ENCODE measurements around the gene RTF2. TPM values are rescaled to one million over a fixed set of nuclear protein-coding genes. Genes with fewer than 3 reads are reported as not detected.
A peak's percentile ranks its signal among the peaks of the same experiment; 100 is the strongest.

The RTF2 gene
- total RNA-seq, 1 donor from 2014 or later, result 92.3 TPM

DNA sequence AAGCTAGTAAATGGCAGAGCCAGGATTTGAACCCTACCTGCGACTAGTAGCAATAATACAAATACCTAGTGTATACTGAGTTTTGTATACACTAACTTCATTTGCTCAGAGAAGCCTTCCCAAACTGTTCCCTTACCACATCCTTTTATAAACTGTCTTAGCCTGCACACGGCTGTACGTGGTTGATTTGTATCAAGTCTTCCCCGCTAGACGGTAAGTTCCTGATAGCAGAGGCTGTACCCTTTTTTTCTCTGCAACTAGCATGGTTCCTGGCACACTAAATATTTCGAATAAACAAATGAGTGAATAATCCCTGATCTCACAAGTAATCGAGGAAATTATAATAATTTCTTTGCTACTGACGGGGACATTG, 636 bp downstream of the RTF2 start:
- Mint-ChIP-seq H3K4me1 (peaks cover 31% of the 10 kb centered on the region), H3K27ac (peak overlapping the region; percentile 99), H3K27me3 (peaks cover 2% of the 10 kb centered on the region), H3K36me3 (ENCODE audit: low read depth) (peaks cover 16% of the 10 kb centered on the region), H3K4me3 (peak overlapping the region; percentile 98), H3K9me3 (no peaks in the 10 kb centered on the region)
- intact Hi-C loops (cut with micrococcal nuclease), result loop anchor here (2.0 to 5.0 kb wide), 2 partner anchors 68 to 928 kb away; no protein-coding TSS in a partner anchor
- DNase-seq, result peak; percentile 62

GRCh38 chr20:56483970-56484369, 15.5 kb downstream of the RTF2 start:
- DNase-seq, result peak; percentile 55
- H3K4me3 Mint-ChIP-seq, result peak overlapping the region; percentile 57
- no peaks in the 10 kb centered on the region for H3K9me3 Mint-ChIP-seq
- H3K27me3 Mint-ChIP-seq, result no peaks in the 10 kb centered on the region
- peaks cover 69% of the 10 kb centered on the region for H3K36me3 Mint-ChIP-seq (ENCODE audit: low read depth)
- H3K4me1 Mint-ChIP-seq, result peaks cover 26% of the 10 kb centered on the region
- peak overlapping the region; percentile 72 for H3K27ac Mint-ChIP-seq
- intact Hi-C loops (cut with micrococcal nuclease), result no loop called here

- H3K4me3 Mint-ChIP-seq, result no peak overlapping the region
- no peak for DNase-seq
- H3K4me1 Mint-ChIP-seq, result peaks cover 25% of the 10 kb centered on the region
- no peaks in the 10 kb centered on the region for H3K27me3 Mint-ChIP-seq
- H3K36me3 Mint-ChIP-seq (ENCODE audit: low read depth), result peaks cover 64% of the 10 kb centered on the region
- no peaks in the 10 kb centered on the region for H3K9me3 Mint-ChIP-seq
- H3K27ac Mint-ChIP-seq, result no peak overlapping the region
- intact Hi-C loops (cut with micrococcal nuclease), result no loop called here
Observed at GRCh38 chr20:56487216-56487615, 18.8 kb downstream of the RTF2 start.

GRCh38 chr20:56488566-56488965, 20.1 kb downstream of the RTF2 start:
- DNase-seq, result no peak
- H3K9me3 Mint-ChIP-seq, result no peaks in the 10 kb centered on the region
- peaks cover 17% of the 10 kb centered on the region for H3K4me1 Mint-ChIP-seq
- H3K36me3 Mint-ChIP-seq (ENCODE audit: low read depth), result peaks cover 61% of the 10 kb centered on the region
- no peak overlapping the region for H3K27ac Mint-ChIP-seq
- no peak overlapping the region for H3K4me3 Mint-ChIP-seq
- intact Hi-C loops (cut with micrococcal nuclease), result no loop called here
- no peaks in the 10 kb centered on the region for H3K27me3 Mint-ChIP-seq

- DNase-seq, result no peak
- H3K4me1 Mint-ChIP-seq, result peaks cover 7% of the 10 kb centered on the region
- no peak overlapping the region for H3K27ac Mint-ChIP-seq
- intact Hi-C loops (cut with micrococcal nuclease), result no loop called here
- H3K4me3 Mint-ChIP-seq, result no peak overlapping the region
- peaks cover 22% of the 10 kb centered on the region for H3K36me3 Mint-ChIP-seq (ENCODE audit: low read depth)
- no peaks in the 10 kb centered on the region for H3K9me3 Mint-ChIP-seq
- no peaks in the 10 kb centered on the region for H3K27me3 Mint-ChIP-seq
Observed at GRCh38 chr20:56501116-56501515, 32.7 kb downstream of the RTF2 start.

GRCh38 chr20:56503916-56504315, 35.5 kb downstream of the RTF2 start:
- DNase-seq, result no peak
- Mint-ChIP-seq H3K4me3 (no peak overlapping the region), H3K4me1 (peaks cover 7% of the 10 kb centered on the region), H3K27ac (no peak overlapping the region), H3K27me3 (no peaks in the 10 kb centered on the region), H3K36me3 (ENCODE audit: low read depth) (peaks cover 14% of the 10 kb centered on the region), H3K9me3 (no peaks in the 10 kb centered on the region)
- intact Hi-C loops (cut with micrococcal nuclease), result loop anchor here (1.0 kb wide), 1 partner anchor 104 kb away; no protein-coding TSS in a partner anchor

DNA sequence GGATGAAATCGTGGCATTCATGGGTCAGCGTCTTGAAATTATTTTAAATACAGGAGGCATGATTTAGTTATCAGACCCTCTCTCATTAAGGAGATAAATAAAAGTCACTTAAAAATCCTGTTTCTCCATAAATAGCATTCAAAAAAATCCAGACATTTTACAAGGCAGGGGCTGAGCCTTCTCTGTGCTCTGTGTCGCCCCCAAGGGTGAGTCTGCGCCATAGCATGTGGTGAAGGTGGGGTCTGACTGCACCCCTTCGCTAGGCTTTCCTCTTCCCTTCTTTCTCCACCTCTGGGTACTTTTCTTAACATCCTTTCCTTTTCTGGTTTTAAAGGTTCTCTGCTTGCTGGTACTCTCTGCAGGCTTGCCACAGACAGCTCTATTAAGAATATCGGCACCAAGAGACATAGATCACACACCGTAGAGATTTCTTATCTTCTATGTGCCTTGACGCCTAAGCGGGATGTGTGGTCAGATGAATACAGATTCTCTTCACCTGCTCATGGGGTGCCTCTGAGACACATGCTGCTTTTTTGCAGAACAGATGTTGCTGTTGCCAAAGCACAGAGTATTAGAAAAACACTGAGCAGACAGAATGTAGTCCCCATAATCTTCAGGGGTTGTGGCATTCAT, 36.1 kb downstream of the RTF2 start:
- peak; percentile 73 for DNase-seq
- Mint-ChIP-seq H3K27me3 (no peaks in the 10 kb centered on the region), H3K27ac (no peak overlapping the region), H3K4me3 (no peak overlapping the region), H3K4me1 (peaks cover 8% of the 10 kb centered on the region), H3K36me3 (ENCODE audit: low read depth) (peaks cover 14% of the 10 kb centered on the region), H3K9me3 (no peaks in the 10 kb centered on the region)
- intact Hi-C loops (cut with micrococcal nuclease), result loop anchor here (1.0 kb wide), 1 partner anchor 104 kb away; no protein-coding TSS in a partner anchor

- no peaks in the 10 kb centered on the region for H3K9me3 Mint-ChIP-seq
- H3K27ac Mint-ChIP-seq, result no peak overlapping the region
- H3K4me3 Mint-ChIP-seq, result no peak overlapping the region
- intact Hi-C loops (cut with micrococcal nuclease), result no loop called here
- H3K36me3 Mint-ChIP-seq (ENCODE audit: low read depth), result peaks cover 14% of the 10 kb centered on the region
- no peak for DNase-seq
- peaks cover 8% of the 10 kb centered on the region for H3K4me1 Mint-ChIP-seq
- no peaks in the 10 kb centered on the region for H3K27me3 Mint-ChIP-seq
Observed at GRCh38 chr20:56506103-56506502, 37.7 kb downstream of the RTF2 start.

DNA sequence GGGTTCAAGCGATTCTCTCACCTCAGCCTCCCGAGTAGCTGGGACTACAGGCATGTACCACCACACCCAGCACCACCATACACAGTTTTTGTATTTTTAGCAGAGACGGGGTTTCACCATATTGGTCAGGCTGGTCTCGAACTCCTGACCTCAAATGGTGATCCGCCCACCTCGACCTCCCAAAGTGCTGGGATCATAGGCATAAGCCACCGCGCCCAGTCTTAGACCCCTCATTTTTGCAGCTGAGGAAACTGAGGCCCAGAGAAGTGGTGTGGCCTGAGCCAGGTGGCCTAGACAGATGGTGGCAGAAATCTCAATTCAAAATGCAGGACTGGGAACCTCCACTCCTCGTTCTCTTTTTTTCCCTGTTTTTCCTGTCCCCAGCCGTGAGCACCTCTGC, 43.5 kb downstream of the RTF2 start:
- intact Hi-C loops (cut with micrococcal nuclease), result no loop called here
- peaks cover 2% of the 10 kb centered on the region for H3K4me1 Mint-ChIP-seq
- no peaks in the 10 kb centered on the region for H3K27me3 Mint-ChIP-seq
- H3K9me3 Mint-ChIP-seq, result no peaks in the 10 kb centered on the region
- peaks cover 26% of the 10 kb centered on the region for H3K36me3 Mint-ChIP-seq (ENCODE audit: low read depth)
- H3K27ac Mint-ChIP-seq, result no peak overlapping the region
- no peak for DNase-seq
- H3K4me3 Mint-ChIP-seq, result no peak overlapping the region

- intact Hi-C loops (cut with micrococcal nuclease), result no loop called here
- Mint-ChIP-seq H3K4me3 (no peak overlapping the region), H3K9me3 (no peaks in the 10 kb centered on the region), H3K36me3 (ENCODE audit: low read depth) (peaks cover 34% of the 10 kb centered on the region), H3K27me3 (no peaks in the 10 kb centered on the region), H3K27ac (no peak overlapping the region), H3K4me1 (peaks cover 2% of the 10 kb centered on the region)
- no peak for DNase-seq
Observed at GRCh38 chr20:56513161-56514150, 45.0 kb downstream of the RTF2 start.

GRCh38 chr20:56516631-56517030, 48.2 kb downstream of the RTF2 start:
- intact Hi-C loops (cut with micrococcal nuclease), result loop anchor here (1.0 kb wide), 1 partner anchor 116 kb away; no protein-coding TSS in a partner anchor
- DNase-seq, result no peak
- H3K36me3 Mint-ChIP-seq (ENCODE audit: low read depth), result peaks cover 63% of the 10 kb centered on the region

GRCh38 chr20:56517211-56517610, 48.8 kb downstream of the RTF2 start:
- DNase-seq, result no peak
- Mint-ChIP-seq H3K4me1 (no peaks in the 10 kb centered on the region), H3K9me3 (peaks cover 18% of the 10 kb centered on the region), H3K36me3 (ENCODE audit: low read depth) (peaks cover 68% of the 10 kb centered on the region), H3K27ac (no peak overlapping the region), H3K27me3 (no peaks in the 10 kb centered on the region), H3K4me3 (no peak overlapping the region)
- intact Hi-C loops (cut with micrococcal nuclease), result no loop called here

More at GRCh38 chr20:56516631-56517030, 48.2 kb downstream of the RTF2 start:
- Mint-ChIP-seq H3K4me1 (no peaks in the 10 kb centered on the region), H3K9me3 (peaks cover 18% of the 10 kb centered on the region), H3K27ac (no peak overlapping the region), H3K4me3 (no peak overlapping the region), H3K27me3 (no peaks in the 10 kb centered on the region)

DNA sequence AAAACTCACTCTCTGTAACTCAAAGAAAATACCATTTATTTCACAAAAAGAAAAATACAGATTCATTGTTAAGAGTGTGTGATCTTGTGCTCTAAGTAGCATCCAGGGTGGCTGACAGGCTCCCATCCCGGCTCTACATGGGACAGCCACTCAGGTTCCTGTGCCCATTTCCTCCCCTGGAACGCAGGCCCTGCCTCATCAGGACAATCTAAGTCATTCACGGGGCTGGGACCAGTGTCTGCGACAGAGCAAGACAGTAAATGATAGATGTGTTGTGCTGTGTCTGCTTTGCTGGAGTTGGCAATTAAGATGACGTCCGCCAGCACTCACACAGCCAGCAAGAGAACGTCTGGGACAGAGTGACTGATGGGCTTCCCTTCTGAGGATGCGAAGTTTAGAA, 49.2 kb downstream of the RTF2 start:
- H3K4me1 Mint-ChIP-seq, result no peaks in the 10 kb centered on the region
- H3K36me3 Mint-ChIP-seq (ENCODE audit: low read depth), result peaks cover 71% of the 10 kb centered on the region
- intact Hi-C loops (cut with micrococcal nuclease), result no loop called here
- H3K9me3 Mint-ChIP-seq, result peaks cover 18% of the 10 kb centered on the region
- H3K27me3 Mint-ChIP-seq, result no peaks in the 10 kb centered on the region
- H3K4me3 Mint-ChIP-seq, result no peak overlapping the region
- H3K27ac Mint-ChIP-seq, result no peak overlapping the region
- DNase-seq, result no peak

GRCh38 chr20:56518126-56518525, 49.7 kb downstream of the RTF2 start:
- H3K36me3 Mint-ChIP-seq (ENCODE audit: low read depth), result peaks cover 70% of the 10 kb centered on the region
- no peaks in the 10 kb centered on the region for H3K27me3 Mint-ChIP-seq
- no peak overlapping the region for H3K27ac Mint-ChIP-seq
- intact Hi-C loops (cut with micrococcal nuclease), result no loop called here
- peaks cover under 1% of the 10 kb centered on the region for H3K4me1 Mint-ChIP-seq
- no peak overlapping the region for H3K4me3 Mint-ChIP-seq
- no peak for DNase-seq
- peaks cover 18% of the 10 kb centered on the region for H3K9me3 Mint-ChIP-seq
